ENCODE measurements around the gene CALR3.

Gene CALR3

GRCh38 chr19:16457954-16458331, 38.0 kb downstream of the CALR3 start:
- Histone ChIP-seq H4K12ac (ENCODE audit: low read depth, low read length) (no peak overlapping the region), H3K4me2 (ENCODE audit: low read length) (no peak overlapping the region), H3K9me3 (ENCODE audit: insufficient read depth, low read depth, low read length) (no peaks in the 10 kb centered on the region), H3K14ac (ENCODE audit: low read length) (peak overlapping the region; percentile 26), H2AFZ (ENCODE audit: insufficient read depth, low read length, poor library complexity) (no peak overlapping the region), H3K4me1 (ENCODE audit: control insufficient read depth in 1 of 2, insufficient read depth in 2 of 2, low read length in 2 of 2) (peaks cover 28 to 31% of the 10 kb centered on the region in 2 experiments), H3K23ac (ENCODE audit: low read length) (no peak overlapping the region), H3K9ac (ENCODE audit: low read length) (no peak overlapping the region), H2BK5ac (ENCODE audit: low read depth, low read length, poor library complexity) (no peak overlapping the region), H4K8ac (ENCODE audit: low read depth, low read length) (no peak overlapping the region), H3K79me2 (ENCODE audit: control insufficient read depth, insufficient read depth, low read length, poor library complexity) (peaks cover 24% of the 10 kb centered on the region), H3K27me3 (ENCODE audit: insufficient read depth, low read length) (no peaks in the 10 kb centered on the region), H2BK120ac (ENCODE audit: insufficient read depth, low read length, poor library complexity) (no peak overlapping the region), H2AK5ac (ENCODE audit: low read length) (peak overlapping the region; percentile 15), H3K79me1 (ENCODE audit: low read length) (peaks cover 2% of the 10 kb centered on the region), H3K4ac (ENCODE audit: low read depth, low read length) (peak overlapping the region; percentile 51), H2BK12ac (ENCODE audit: low read length) (no peak overlapping the region), H3K36me3 (ENCODE audit: control insufficient read depth in 1 of 2, insufficient read depth in 2 of 2, low read length in 2 of 2) (no peaks in the 10 kb centered on the region), H3K18ac (ENCODE audit: low read length) (peak overlapping the region; percentile 25), H3K27ac (ENCODE audit: low read depth, low read length) (no peak overlapping the region), H3K4me3 (ENCODE audit: low read depth, low read length) (no peak overlapping the region), H4K91ac (ENCODE audit: low read depth, low read length) (peak overlapping the region; percentile 9)
- DNase-seq = no peak
- no CpG with 5 or more reads among the region's 8 CpGs for WGBS (ENCODE audit: extremely low coverage, insufficient coverage, insufficient read length)

GRCh38 chr19:16457195-16457953, 38.6 kb downstream of the CALR3 start:
- Histone ChIP-seq H3K27ac (ENCODE audit: low read depth, low read length) (peak overlapping the region; percentile 5), H3K9ac (ENCODE audit: low read length) (no peak overlapping the region), H3K79me1 (ENCODE audit: low read length) (peaks cover 2% of the 10 kb centered on the region), H4K8ac (ENCODE audit: low read depth, low read length) (no peak overlapping the region), H3K27me3 (ENCODE audit: insufficient read depth, low read length) (no peaks in the 10 kb centered on the region), H3K4me1 (ENCODE audit: control insufficient read depth in 1 of 2, insufficient read depth in 2 of 2, low read length in 2 of 2) (peaks cover 23 to 26% of the 10 kb centered on the region in 2 experiments), H4K91ac (ENCODE audit: low read depth, low read length) (no peak overlapping the region), H2BK120ac (ENCODE audit: insufficient read depth, low read length, poor library complexity) (no peak overlapping the region), H2BK12ac (ENCODE audit: low read length) (no peak overlapping the region), H2BK5ac (ENCODE audit: low read depth, low read length, poor library complexity) (no peak overlapping the region), H3K36me3 (ENCODE audit: control insufficient read depth in 1 of 2, insufficient read depth in 2 of 2, low read length in 2 of 2) (no peaks in the 10 kb centered on the region), H3K4me2 (ENCODE audit: low read length) (peak overlapping the region; percentile 5), H4K12ac (ENCODE audit: low read depth, low read length) (no peak overlapping the region), H3K23ac (ENCODE audit: low read length) (no peak overlapping the region), H3K18ac (ENCODE audit: low read length) (peak overlapping the region; percentile 25), H2AK5ac (ENCODE audit: low read length) (no peak overlapping the region), H3K9me3 (ENCODE audit: insufficient read depth, low read depth, low read length) (no peaks in the 10 kb centered on the region), H3K14ac (ENCODE audit: low read length) (no peak overlapping the region), H3K4ac (ENCODE audit: low read depth, low read length) (no peak overlapping the region), H3K4me3 (ENCODE audit: low read depth, low read length) (no peak overlapping the region), H2AFZ (ENCODE audit: insufficient read depth, low read length, poor library complexity) (no peak overlapping the region), H3K79me2 (ENCODE audit: control insufficient read depth, insufficient read depth, low read length, poor library complexity) (peaks cover 20% of the 10 kb centered on the region)
- no peak for DNase-seq
- WGBS (ENCODE audit: extremely low coverage, insufficient coverage, insufficient read length) = no CpG with 5 or more reads among the region's 16 CpGs

- Histone ChIP-seq H2AK5ac (ENCODE audit: low read length) (no peak overlapping the region), H3K27ac (ENCODE audit: low read depth, low read length) (no peak overlapping the region), H3K9me3 (ENCODE audit: insufficient read depth, low read depth, low read length) (no peaks in the 10 kb centered on the region), H3K79me1 (ENCODE audit: low read length) (peaks cover 2% of the 10 kb centered on the region), H4K8ac (ENCODE audit: low read depth, low read length) (no peak overlapping the region), H2BK120ac (ENCODE audit: insufficient read depth, low read length, poor library complexity) (no peak overlapping the region), H3K23ac (ENCODE audit: low read length) (no peak overlapping the region), H2BK5ac (ENCODE audit: low read depth, low read length, poor library complexity) (no peak overlapping the region), H3K9ac (ENCODE audit: low read length) (no peak overlapping the region), H3K79me2 (ENCODE audit: control insufficient read depth, insufficient read depth, low read length, poor library complexity) (peaks cover 15% of the 10 kb centered on the region), H2AFZ (ENCODE audit: insufficient read depth, low read length, poor library complexity) (no peak overlapping the region), H3K4me3 (ENCODE audit: low read depth, low read length) (no peak overlapping the region), H3K4me1 (ENCODE audit: control insufficient read depth in 1 of 2, insufficient read depth in 2 of 2, low read length in 2 of 2) (peaks cover 25 to 27% of the 10 kb centered on the region in 2 experiments), H3K4ac (ENCODE audit: low read depth, low read length) (peak overlapping the region; percentile 42), H2BK12ac (ENCODE audit: low read length) (no peak overlapping the region), H3K27me3 (ENCODE audit: insufficient read depth, low read length) (no peaks in the 10 kb centered on the region), H3K18ac (ENCODE audit: low read length) (no peak overlapping the region), H4K12ac (ENCODE audit: low read depth, low read length) (no peak overlapping the region), H3K36me3 (ENCODE audit: control insufficient read depth in 1 of 2, insufficient read depth in 2 of 2, low read length in 2 of 2) (no peaks in the 10 kb centered on the region), H3K4me2 (ENCODE audit: low read length) (peak overlapping the region; percentile 5), H3K14ac (ENCODE audit: low read length) (no peak overlapping the region), H4K91ac (ENCODE audit: low read depth, low read length) (no peak overlapping the region)
- WGBS (ENCODE audit: extremely low coverage, insufficient coverage, insufficient read length) = no CpG with 5 or more reads among the region's 11 CpGs
- DNase-seq = no peak
Observed at GRCh38 chr19:16456652-16457194, 39.2 kb downstream of the CALR3 start.

- no peak overlapping the region for H4K91ac ChIP-seq (ENCODE audit: low read depth, low read length)
Observed at GRCh38 chr19:16455489-16455888, 40.5 kb downstream of the CALR3 start.

More at GRCh38 chr19:16455489-16455888, 40.5 kb downstream of the CALR3 start:
- Histone ChIP-seq H3K79me2 (ENCODE audit: control insufficient read depth, insufficient read depth, low read length, poor library complexity) (peaks cover 11% of the 10 kb centered on the region), H4K8ac (ENCODE audit: low read depth, low read length) (no peak overlapping the region), H3K9ac (ENCODE audit: low read length) (no peak overlapping the region), H2BK12ac (ENCODE audit: low read length) (no peak overlapping the region), H3K14ac (ENCODE audit: low read length) (no peak overlapping the region), H2AK5ac (ENCODE audit: low read length) (no peak overlapping the region), H4K12ac (ENCODE audit: low read depth, low read length) (no peak overlapping the region), H3K23ac (ENCODE audit: low read length) (no peak overlapping the region), H3K27me3 (ENCODE audit: insufficient read depth, low read length) (no peaks in the 10 kb centered on the region), H2AFZ (ENCODE audit: insufficient read depth, low read length, poor library complexity) (no peak overlapping the region), H3K4me2 (ENCODE audit: low read length) (no peak overlapping the region), H3K79me1 (ENCODE audit: low read length) (peaks cover 2% of the 10 kb centered on the region), H3K4me1 (ENCODE audit: control insufficient read depth in 1 of 2, insufficient read depth in 2 of 2, low read length in 2 of 2) (peaks cover 28 to 30% of the 10 kb centered on the region in 2 experiments), H3K36me3 (ENCODE audit: control insufficient read depth in 1 of 2, insufficient read depth in 2 of 2, low read length in 2 of 2) (no peaks in the 10 kb centered on the region), H2BK5ac (ENCODE audit: low read depth, low read length, poor library complexity) (no peak overlapping the region), H3K4ac (ENCODE audit: low read depth, low read length) (peak overlapping the region; percentile 10), H3K9me3 (ENCODE audit: insufficient read depth, low read depth, low read length) (no peaks in the 10 kb centered on the region), H3K4me3 (ENCODE audit: low read depth, low read length) (no peak overlapping the region), H3K18ac (ENCODE audit: low read length) (no peak overlapping the region), H2BK120ac (ENCODE audit: insufficient read depth, low read length, poor library complexity) (no peak overlapping the region), H3K27ac (ENCODE audit: low read depth, low read length) (no peak overlapping the region)
- WGBS (ENCODE audit: extremely low coverage, insufficient coverage, insufficient read length) = no CpG with 5 or more reads among the region's 5 CpGs
- no peak for DNase-seq
